CD14-positive monocyte (primary cell): Measurements from ENCODE around the gene UBE2A. TPM values are rescaled to one million over a fixed set of nuclear protein-coding genes. Genes with fewer than 3 reads are reported as not detected.

Experiments used
- DNase-seq, 3 donors: peaks; one replicate each; pipeline ENCODE4 v3.0.0-alpha.2; 2011 to 2022
- H2AFZ ChIP-seq: 2 replicates; pipeline ENCODE4 v1.6.0; 2012; ENCODE audit warnings: mild to moderate bottlenecking, low read depth, low read length, inconsistent platforms; ENCODE audit not compliant: insufficient read depth, poor library complexity, severe bottlenecking
- H3K27ac ChIP-seq, 2 donors: 1 replicate in 1 of 2; 2 replicates in 1 of 2; pipeline ENCODE4 v1.5.1; 2012 to 2013; ENCODE audit warnings: low read length in 2 of 2, control low read depth in 1 of 2, inconsistent platforms in 1 of 2, low read depth in 1 of 2, mild to moderate bottlenecking in 1 of 2
- H3K27me3 ChIP-seq, 2 donors: one replicate each; pipeline versions ENCODE4 v1.6.0 to v1.6.1; 2011 to 2013; ENCODE audit warnings: low read length in 2 of 2; ENCODE audit not compliant: control insufficient read depth in 2 of 2, insufficient read depth in 2 of 2
- H3K36me3 ChIP-seq, 2 donors: replicated peaks in 1 of 2; 1 replicate in 1 of 2; 2 replicates in 1 of 2; pipeline versions ENCODE4 v1.5.1 to v1.6.1; 2012 to 2013; ENCODE audit warnings: low read length in 2 of 2, control low read depth in 1 of 2, inconsistent platforms in 1 of 2, mild to moderate bottlenecking in 1 of 2; ENCODE audit not compliant: insufficient read depth in 2 of 2, control insufficient read depth in 1 of 2
- H3K4me1 ChIP-seq, 2 donors: 1 replicate in 1 of 2; 2 replicates in 1 of 2; pipeline versions ENCODE4 v1.5.1 to v1.6.1; 2012 to 2013; ENCODE audit warnings: low read length in 2 of 2, control low read depth in 1 of 2, inconsistent platforms in 1 of 2, mild to moderate bottlenecking in 1 of 2, moderate library complexity in 1 of 2; ENCODE audit not compliant: insufficient read depth in 2 of 2, control insufficient read depth in 1 of 2
- H3K4me2 ChIP-seq: replicated peaks from 2 replicates; pipeline ENCODE3; 2012; ENCODE audit warnings: low read length, moderate library complexity, mild to moderate bottlenecking; ENCODE audit not compliant: poor library complexity, severe bottlenecking; ENCODE audit errors: extremely low read depth
- H3K4me3 ChIP-seq, 3 experiments: fragments of 200-600 bp in 1 of 3; sonication (generic) in 1 of 3; replicated peaks in 1 of 3; 1 replicate in 2 of 3; 2 replicates in 1 of 3; pipeline ENCODE4 v1.5.1; 2011 to 2013; ENCODE audit warnings: low read length in 3 of 3, mild to moderate bottlenecking in 3 of 3, control low read depth in 2 of 3, low read depth in 2 of 3, inconsistent platforms in 1 of 3, moderate library complexity in 1 of 3
- H3K79me2 ChIP-seq: 2 replicates; pipeline ENCODE4 v1.6.0; 2012; ENCODE audit warnings: mild to moderate bottlenecking, control low read depth, inconsistent platforms, low read length, moderate library complexity; ENCODE audit not compliant: insufficient read depth
- H3K9ac ChIP-seq: 2 replicates; pipeline ENCODE4 v1.6.0; 2017; ENCODE audit warnings: low read length, mild to moderate bottlenecking; ENCODE audit not compliant: insufficient read depth, poor library complexity, severe bottlenecking
- H3K9me3 ChIP-seq, 2 donors: replicated peaks in 1 of 2; 1 replicate in 1 of 2; 2 replicates in 1 of 2; pipeline versions ENCODE4 v1.5.1 to v1.6.1; 2012 to 2013; ENCODE audit warnings: low read length in 2 of 2, control low read depth in 1 of 2; ENCODE audit not compliant: control insufficient read depth in 1 of 2, insufficient read depth in 1 of 2
- H4K20me1 ChIP-seq: 2 replicates; pipeline ENCODE4 v1.6.0; 2012; ENCODE audit warnings: mild to moderate bottlenecking, low read length, control low read depth, moderate library complexity; ENCODE audit not compliant: insufficient read depth
- H3K27ac Mint-ChIP-seq, 7 donors: one replicate each; pipeline ENCODE4 v1.8.0; 2020; ENCODE audit warnings: mild to moderate bottlenecking in 7 of 7, mixed read lengths in 7 of 7, moderate library complexity in 6 of 7, inconsistent platforms in 2 of 7
- H3K27me3 Mint-ChIP-seq, 3 donors: one replicate each; pipeline ENCODE4 v1.8.0; 2021 to 2022; ENCODE audit warnings: low read depth in 3 of 3, mild to moderate bottlenecking in 3 of 3, mixed read lengths in 3 of 3, moderate library complexity in 3 of 3, inconsistent platforms in 1 of 3
- H3K36me3 Mint-ChIP-seq, 2 donors: one replicate each; pipeline ENCODE4 v1.8.0; 2020; ENCODE audit warnings: mixed read lengths in 2 of 2, inconsistent platforms in 1 of 2, mild to moderate bottlenecking in 1 of 2
- H3K4me1 Mint-ChIP-seq: one replicate; pipeline ENCODE4 v1.8.0; 2020; ENCODE audit warnings: mild to moderate bottlenecking, mixed read lengths
- H3K4me3 Mint-ChIP-seq, 2 donors: one replicate each; pipeline ENCODE4 v1.8.0; 2020; ENCODE audit warnings: mild to moderate bottlenecking in 2 of 2, mixed read lengths in 2 of 2, moderate library complexity in 1 of 2
- H3K9me3 Mint-ChIP-seq, 7 donors: one replicate each; pipeline ENCODE4 v1.8.0; 2020 to 2022; ENCODE audit warnings: mixed read lengths in 7 of 7, mild to moderate bottlenecking in 6 of 7, moderate library complexity in 6 of 7, inconsistent platforms in 2 of 7
- CTCF ChIP-seq: fragments of 200-600 bp; IDR thresholded peaks from one replicate; pipeline ENCODE4 v1.8.0; 2022; ENCODE audit warnings: antibody characterized with exemption, mild to moderate bottlenecking
- WGBS: methylation state at CpG from one replicate; pipeline ENCODE4 v1.1.5; 2013; ENCODE audit warnings: missing lambda C conversion rate; ENCODE audit not compliant: insufficient coverage; 5-methylcytosine and 5-hydroxymethylcytosine counted together
- intact Hi-C, 2 donors: fragments of 100-400 bp; cut with micrococcal nuclease; formaldehyde crosslinking; loops; one replicate each; pipeline versions ENCODE4 v1.15.0 to v1.15.1; 2023
- polyA plus RNA-seq, 3 donors: library from polyadenylated mRNA; depleted of rRNA in 1 of 3; unstranded in 2 of 3; stranded (reverse) in 1 of 3; fragments of 300-500 nt in 2 of 3; fragments of >200 nt in 1 of 3; fragmentation: Illumina TruSeq in 2 of 3; gene quantifications; 1 replicate in 2 of 3; 2 replicates in 1 of 3; pipeline ENCODE4 v1.2.3, GENCODE V29; 2012 to 2021

The UBE2A gene
- polyA plus RNA-seq, 3 donors = 68.7 to 91.4 (median 74.1) TPM

- Histone ChIP-seq H3K36me3 (peaks cover 0 to 6% of the 10 kb centered on the region in 2 donors), H3K27me3 (no peaks in the 10 kb centered on the region), H3K4me3 (peak overlapping the region in 2 of 3 experiments; percentile 77 to 78), H3K4me1 (peaks cover 14 to 17% of the 10 kb centered on the region in 2 donors), H2AFZ (peak overlapping the region; percentile 70), H3K79me2 (peaks cover 18% of the 10 kb centered on the region), H3K4me2 (peak overlapping the region; percentile 69), H3K9ac (no peak overlapping the region), H3K27ac (no peak overlapping the region), H3K9me3 (no peaks in the 10 kb centered on the region), H4K20me1 (peaks cover 12% of the 10 kb centered on the region)
- Mint-ChIP-seq H3K4me3 (peak overlapping the region; percentile 89 to 97), H3K36me3 (peaks cover 8 to 9% of the 10 kb centered on the region in 2 donors), H3K27ac (peak overlapping the region in 1 of 7 donors; percentile 91), H3K9me3 (peaks cover 0 to 6% (median 0%) of the 10 kb centered on the region in 7 donors), H3K4me1 (peaks cover 17% of the 10 kb centered on the region), H3K27me3 (peaks cover 0 to 18% (median 1%) of the 10 kb centered on the region in 3 donors)
- no peak for DNase-seq
- intact Hi-C loops = no loop called here
- no peak for TF ChIP-seq CTCF
- WGBS = 80% methylated on average over 3 of the region's 3 CpGs
Measured at GRCh38 chrX:119573222-119573621, 1.1 kb upstream of the UBE2A start.

- Mint-ChIP-seq H3K27me3 (peaks cover 0 to 18% (median 1%) of the 10 kb centered on the region in 3 donors), H3K36me3 (peaks cover 8 to 10% of the 10 kb centered on the region in 2 donors), H3K4me3 (peak overlapping the region; percentile 89 to 97), H3K9me3 (peaks cover 0 to 6% (median 0%) of the 10 kb centered on the region in 7 donors), H3K4me1 (peaks cover 17% of the 10 kb centered on the region), H3K27ac (peak overlapping the region; percentile 90 to 96 (median 93))
- 0% methylated on average over 5 of the region's 30 CpGs for WGBS
- peak overlapping the region; percentile 65 to 78 (median 77) for H3K4me3 ChIP-seq
- H4K20me1 ChIP-seq = peaks cover 12% of the 10 kb centered on the region
- peak overlapping the region; percentile 69 for H3K4me2 ChIP-seq
- H3K9ac ChIP-seq = peak overlapping the region; percentile 81
- peaks cover 0 to 6% of the 10 kb centered on the region in 2 donors for H3K36me3 ChIP-seq
- no peaks in the 10 kb centered on the region for H3K9me3 ChIP-seq
- peak; percentile 2 to 12 (median 7) for DNase-seq
- intact Hi-C loops = no loop called here
- peak overlapping the region; percentile 77 to 79 for H3K27ac ChIP-seq
- H3K27me3 ChIP-seq = no peaks in the 10 kb centered on the region
- H3K4me1 ChIP-seq = peaks cover 14 to 17% of the 10 kb centered on the region in 2 donors
- H3K79me2 ChIP-seq = peaks cover 18% of the 10 kb centered on the region
- TF ChIP-seq CTCF = no peak
- peak overlapping the region; percentile 70 for H2AFZ ChIP-seq
Measured at GRCh38 chrX:119573840-119574393, 446 bp upstream of the UBE2A start.
